Measurements from ENCODE around the gene ERCC6.

The ERCC6 gene

DNA sequence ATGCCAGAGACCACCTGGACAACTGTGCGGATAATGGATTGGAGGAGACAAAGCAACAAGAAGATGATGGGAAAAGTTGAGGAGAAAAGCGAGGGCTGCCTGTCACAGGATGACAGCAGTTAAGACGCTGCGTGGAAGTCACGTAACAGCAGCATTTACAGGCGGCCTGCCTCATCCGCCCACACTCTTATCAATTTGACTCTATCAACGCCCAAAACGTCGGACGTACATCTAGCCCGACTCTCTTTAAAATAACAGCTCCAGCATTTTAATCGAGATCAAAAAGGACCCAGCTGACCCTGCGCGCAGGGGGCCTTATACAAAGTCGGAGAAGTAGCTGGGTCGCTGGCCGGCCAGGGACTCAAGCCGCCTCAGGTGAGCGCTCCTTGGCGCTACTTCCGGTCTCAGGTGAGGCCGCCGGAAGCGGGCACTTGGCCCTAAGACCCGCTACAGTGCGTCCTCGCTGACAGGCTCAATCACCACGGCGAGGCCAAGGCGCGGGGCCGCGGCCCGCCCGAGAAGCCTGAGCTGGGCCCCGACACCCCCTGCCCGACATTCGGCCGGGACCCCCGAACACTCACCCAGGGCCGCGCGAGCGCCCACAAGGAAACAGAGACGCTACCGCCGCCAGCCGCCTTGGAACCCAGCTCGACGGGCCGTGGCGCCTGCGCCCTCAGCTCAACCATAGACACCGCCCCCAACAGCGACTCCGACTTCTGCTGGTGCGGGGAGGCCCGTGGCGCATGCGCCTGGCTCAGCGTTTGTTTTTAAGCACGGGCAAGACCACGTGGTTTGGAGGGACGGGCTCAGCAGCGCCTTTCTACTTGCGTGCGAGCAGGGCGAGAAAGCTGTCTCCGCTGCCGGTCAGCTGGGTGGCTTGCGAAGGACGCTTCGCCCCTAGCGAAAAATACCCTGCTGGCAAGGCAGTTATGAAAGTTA lies at the start of gene ERCC6:
Gene ERCC6, minus strand, starts transcription at position 741 of the 939 bp plus-strand sequence.
- DNase-seq (ENCODE audit: low read depth in 4 of 4, low spot score in 1 of 4) = peak; percentile 87 to 95 (median 92)

DNA sequence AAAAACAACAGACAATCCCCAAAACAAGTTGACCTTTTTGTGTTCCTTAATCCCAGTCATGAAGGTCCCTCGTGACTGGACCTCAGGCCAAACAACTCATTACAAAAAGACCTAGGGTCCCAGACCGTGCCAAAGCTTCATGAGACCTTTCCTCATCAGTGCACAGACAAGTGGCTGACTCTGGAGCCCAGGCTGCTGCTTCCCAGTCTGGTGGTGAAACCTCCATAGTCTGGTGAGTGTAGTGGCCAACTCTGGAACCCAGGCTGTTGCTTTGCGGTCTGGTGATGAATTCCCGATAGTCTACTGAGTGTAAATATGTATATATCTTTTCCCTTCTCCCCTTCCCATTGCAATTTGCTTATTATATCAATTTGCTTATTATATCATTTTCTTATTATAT lies 49.1 kb upstream of the ERCC6 start:
- DNase-seq (ENCODE audit: low read depth in 4 of 4, low spot score in 1 of 4) = no peak

DNA sequence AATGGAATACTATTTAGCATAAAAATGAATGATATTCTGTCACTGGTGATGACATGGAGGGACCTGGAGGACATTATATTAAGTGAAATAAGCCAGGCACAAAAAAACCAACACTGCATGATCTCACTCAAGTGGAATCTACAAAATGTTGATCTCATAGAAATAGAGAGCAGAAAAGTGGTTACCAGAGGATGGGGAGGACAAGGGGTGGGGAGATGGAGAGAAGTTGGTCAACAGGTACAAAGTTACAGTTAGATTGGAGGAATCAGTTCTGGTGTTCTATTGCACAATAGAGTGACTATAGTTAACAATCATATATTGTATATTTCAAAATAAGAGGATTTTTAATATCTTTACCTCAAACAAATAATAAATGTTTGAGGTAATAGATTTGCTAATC lies 46.5 kb upstream of the ERCC6 start:
- DNase-seq (ENCODE audit: low read depth in 4 of 4, low spot score in 1 of 4) = no peak

DNA sequence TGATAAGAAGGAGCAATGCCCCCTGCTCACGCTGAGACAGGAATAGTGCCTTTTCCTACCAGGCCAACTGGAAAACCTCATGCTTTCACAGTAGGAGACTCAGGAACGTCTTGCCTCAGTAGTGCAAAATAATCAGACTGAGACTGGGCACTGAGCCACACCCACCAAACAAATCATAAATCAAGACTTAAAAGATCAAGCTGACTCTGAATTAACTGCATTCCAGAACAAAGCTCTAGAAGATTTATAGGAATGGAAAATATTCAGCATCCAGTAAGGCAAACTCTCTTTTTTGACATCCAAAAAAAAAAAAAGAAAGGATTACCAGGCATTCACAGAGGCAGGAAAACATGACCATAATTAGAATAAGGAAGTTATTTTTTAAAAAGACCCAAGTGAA lies 40.7 kb upstream of the ERCC6 start:
- no peak for DNase-seq (ENCODE audit: low read depth in 4 of 4, low spot score in 1 of 4)

DNA sequence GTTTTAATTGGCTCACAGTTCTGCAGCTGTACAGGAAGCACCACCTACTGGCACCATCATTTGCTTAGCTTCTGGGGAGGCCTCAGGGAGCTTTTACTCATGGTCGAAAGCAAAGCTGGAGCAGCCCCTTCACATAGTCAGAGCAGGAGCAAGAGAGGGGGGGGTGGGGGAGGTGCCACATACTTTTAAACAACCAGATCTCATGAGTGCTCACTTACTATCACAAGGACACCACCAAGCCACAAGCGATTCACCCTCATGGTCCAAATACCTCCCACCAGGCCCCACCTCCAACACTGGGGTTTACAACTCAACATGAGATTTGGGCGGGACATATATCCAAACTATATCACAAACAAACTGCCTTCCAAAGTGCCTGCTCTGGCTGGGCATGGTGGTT lies 39.5 kb upstream of the ERCC6 start:
- no peak for DNase-seq (ENCODE audit: low read depth in 4 of 4, low spot score in 1 of 4)

DNA sequence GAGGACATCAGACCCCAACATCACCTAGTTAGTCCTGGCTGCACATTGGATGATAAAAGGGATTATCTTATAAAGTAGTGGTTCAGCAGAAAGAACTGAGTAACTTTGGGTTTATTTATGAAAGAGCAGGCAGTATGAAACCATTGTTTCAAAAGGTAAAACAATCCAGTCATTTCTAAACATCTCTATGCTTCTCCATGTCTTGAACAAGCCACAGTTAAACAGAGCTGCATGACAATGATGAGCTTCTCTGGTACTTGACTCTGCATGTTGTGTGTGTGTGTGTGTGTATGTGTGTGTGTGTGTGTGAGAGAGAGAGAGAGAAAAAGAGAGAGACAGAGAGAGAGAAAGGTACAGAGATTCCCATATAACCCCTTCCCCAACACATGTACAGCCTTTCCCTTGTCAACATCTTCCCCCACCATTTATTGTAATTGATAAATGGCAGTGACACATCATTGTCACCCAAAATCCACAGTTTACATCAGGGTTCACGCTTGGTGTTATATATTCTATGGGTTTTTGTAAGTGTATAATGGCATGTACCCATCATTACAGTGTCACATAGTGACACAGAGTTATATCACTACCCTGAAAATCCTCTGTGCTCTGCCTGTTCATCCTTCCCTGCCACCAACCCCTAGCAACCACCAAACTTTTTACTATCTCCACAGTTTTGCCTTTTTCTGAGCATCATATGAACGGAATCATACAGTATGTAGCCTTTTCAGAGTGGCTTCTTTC lies 38.4 kb upstream of the ERCC6 start:
- DNase-seq (ENCODE audit: low read depth in 4 of 4, low spot score in 1 of 4) = no peak

DNA sequence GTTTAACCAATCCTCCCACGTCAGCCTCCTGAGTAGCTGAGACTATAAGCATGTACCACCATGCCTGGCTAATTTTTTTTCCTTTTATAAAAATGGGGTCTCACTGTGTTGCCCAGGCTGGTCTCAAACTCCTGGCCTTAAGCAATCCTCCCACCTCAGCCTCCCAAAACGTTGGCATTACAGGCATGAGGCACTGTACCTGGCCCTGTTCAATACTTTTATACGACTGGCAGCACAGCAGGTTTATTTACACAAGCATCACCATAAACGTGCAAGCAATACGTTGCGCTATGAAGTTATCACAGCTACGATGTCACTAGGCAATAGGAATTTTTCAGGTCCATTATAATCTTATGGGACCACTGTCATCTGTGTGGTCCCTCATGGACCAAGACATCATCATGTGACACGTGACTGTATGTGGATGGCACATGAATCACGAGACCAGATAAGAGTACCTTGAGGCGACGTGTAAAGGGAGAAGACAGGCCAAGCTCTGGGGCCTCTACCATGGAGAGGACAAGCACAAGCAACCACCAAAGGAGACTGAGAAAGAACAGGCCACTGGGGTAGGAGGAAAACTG lies 36.7 kb upstream of the ERCC6 start:
- DNase-seq (ENCODE audit: low read depth in 4 of 4, low spot score in 1 of 4) = no peak

DNA sequence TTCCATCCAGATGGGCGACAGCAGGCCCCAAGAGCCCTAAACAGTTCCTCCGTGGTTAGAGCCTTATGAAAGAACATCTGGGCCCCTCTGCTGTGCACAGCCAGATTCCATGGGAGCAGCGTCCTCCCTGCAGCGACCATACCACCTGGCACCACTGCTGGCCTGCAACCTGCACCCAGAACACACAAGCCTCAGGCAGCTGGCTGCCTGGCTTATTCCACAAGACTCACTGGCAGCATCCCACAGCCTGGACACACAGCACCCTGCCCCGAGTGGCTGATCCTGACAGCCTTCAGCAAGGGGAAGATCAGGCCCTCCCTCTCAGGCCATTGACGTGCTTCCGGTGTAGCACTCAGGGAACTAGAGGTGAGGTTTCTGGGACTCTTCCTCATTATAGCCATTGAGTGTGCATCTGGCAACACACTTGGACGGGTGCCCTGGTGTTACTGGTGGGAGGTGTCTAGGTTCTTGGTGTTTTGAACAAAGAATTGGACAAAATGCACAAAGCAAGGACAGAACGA lies 33.7 kb upstream of the ERCC6 start:
- no peak for DNase-seq (ENCODE audit: low read depth in 4 of 4, low spot score in 1 of 4)

DNA sequence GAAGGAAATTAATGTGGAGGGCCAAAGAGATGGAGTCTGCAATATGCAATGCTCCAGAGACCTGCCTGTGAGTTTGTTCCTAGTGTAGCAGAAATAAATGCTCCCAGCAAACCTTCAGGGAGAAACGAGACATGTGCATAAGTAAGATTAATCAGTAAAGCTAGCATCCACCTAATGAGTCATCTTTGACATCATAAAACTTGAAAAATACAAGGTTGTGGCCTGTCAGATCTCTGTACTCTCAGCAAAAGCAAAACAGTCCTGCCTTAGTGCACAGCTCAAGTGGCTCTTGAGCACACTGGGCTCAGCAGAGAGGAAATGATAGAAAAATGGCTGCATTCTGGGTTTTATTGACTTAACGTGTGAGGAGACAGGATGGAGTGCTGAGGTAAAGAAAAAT lies 32.5 kb upstream of the ERCC6 start:
- DNase-seq (ENCODE audit: low read depth in 4 of 4, low spot score in 1 of 4) = no peak

DNA sequence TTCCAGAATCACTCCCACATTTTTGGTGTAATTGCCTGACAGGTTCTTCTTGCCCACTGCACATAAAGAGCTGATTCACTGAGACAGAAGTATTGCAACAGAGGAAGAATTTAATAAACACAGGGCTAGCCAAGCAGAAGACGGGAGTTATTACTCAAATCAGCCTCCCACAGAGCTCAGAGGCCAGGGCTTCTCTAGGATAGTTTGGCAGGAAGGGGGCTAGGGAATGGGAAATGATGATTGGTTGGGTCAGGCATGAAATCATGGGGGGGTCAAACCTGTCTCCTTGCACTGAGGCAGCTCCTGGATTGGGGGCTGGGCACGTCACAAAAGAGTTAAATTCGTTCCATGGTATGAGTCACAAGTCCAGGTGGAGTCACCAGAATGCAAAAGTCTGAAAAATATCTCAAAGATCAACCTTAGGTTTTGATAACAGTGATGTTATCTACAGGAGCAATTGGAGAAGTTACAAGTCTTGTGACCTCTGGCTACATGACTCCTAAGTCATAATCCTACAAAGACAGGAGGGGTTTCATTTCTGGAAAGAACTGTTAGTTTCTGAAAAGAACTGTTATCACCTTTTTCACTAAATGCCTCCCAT lies 30.2 kb upstream of the ERCC6 start:
- no peak for DNase-seq (ENCODE audit: low read depth in 4 of 4, low spot score in 1 of 4)

DNA sequence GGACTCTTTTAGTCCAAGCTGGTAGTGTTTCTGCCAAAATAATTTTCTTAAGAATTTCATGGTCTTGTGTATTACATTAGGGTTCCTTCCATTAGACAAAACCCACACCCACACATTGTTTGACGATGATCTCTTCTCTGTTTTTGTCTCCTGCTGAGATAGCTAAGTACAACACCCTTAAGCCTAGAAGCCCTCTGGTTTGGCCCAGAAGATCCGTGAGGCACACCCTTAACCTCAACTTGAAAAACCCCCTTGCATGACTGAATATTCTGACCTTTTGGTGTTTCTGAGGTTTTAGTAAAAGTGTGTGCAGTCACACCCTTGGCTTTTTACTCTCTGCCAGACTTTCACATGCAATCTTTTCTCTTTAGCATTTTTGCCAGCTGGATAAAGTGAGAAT lies 29.3 kb upstream of the ERCC6 start:
- DNase-seq (ENCODE audit: low read depth in 4 of 4, low spot score in 1 of 4) = no peak

DNA sequence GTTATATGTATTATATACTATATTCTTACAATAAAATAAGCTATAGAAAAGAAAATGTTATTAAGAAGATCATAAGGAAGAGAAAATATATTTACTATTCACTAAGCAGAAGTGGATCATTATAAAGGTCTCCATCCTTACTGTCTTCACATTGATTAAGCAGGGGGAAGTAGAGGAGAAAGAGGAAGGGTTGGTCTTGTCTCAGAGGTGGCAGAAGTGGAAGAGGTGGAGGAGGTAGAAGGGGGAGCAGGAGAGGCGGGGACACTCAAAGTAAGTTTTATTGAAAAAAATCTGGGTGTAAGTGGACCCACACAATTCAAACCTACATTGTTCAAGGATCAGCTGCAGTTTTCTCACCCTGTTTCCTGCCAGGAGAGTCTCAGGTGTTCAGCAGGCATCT lies 28.9 kb upstream of the ERCC6 start:
- DNase-seq (ENCODE audit: low read depth in 4 of 4, low spot score in 1 of 4) = no peak

DNA sequence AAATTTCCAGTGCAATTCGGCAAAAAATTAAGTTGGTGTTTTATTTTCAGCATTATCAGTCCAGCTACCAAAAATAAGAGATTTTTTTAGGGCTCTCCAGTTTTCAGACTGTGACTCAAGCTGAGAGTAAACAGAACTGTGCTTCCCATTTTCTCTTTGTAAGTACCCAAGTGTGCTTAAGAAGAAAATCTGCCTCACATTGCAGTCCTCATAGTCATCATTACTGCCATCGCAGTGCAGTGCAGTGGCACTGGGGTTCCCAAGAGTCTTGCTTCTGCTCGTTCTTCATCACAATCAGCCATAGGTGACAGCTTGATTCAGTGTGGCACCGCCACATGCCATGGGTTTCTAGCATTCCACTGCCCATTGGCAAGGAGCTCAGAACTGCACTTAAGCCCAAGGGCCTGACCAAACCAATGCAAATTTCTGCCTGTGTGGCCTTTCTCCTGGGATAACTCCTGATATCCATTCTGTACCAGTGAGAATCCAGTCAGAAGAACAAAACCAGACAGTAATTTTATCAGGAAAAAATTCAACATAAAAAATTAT lies 25.6 kb upstream of the ERCC6 start:
- DNase-seq (ENCODE audit: low read depth in 4 of 4, low spot score in 1 of 4) = no peak

DNA sequence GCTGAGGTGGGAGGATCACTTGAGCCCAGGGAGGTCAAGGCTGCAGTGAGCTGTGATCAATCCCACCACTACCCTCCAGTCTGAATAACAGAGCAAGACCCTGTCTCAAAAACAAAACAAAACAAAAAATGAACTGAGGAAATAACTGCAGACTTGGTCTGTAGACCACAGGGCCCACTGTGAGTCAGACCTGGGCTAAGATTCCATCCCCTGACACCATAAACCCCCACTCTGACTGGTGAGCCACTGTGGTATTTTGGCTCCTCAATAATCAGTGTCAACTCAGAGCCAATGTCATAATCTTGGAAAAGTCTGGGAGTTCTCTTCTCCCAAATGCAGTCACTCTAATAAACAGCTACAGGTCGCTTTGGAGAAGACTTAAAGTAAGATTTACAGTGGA lies 24.0 kb upstream of the ERCC6 start:
- no peak for DNase-seq (ENCODE audit: low read depth in 4 of 4, low spot score in 1 of 4)

DNA sequence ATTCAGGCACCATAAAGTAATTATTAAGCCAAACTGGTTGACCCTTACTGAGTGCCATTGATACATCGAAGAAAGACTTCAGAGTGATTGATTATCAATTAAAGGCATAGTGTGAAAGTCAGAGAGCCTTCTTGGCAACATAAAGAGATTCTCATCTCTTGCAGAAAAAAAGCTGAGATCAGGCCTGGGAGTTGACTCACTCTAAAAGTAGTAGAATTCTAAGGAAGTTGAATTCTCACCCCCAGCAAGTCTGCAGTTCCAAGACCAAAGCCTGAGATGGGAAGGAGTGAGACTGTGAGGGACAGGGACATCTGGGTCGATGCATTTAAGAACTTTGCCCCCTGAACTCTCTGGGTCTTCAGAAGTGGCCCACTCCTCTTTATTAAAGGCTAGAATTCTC lies 21.6 kb upstream of the ERCC6 start:
- DNase-seq (ENCODE audit: low read depth in 4 of 4, low spot score in 1 of 4) = no peak

DNA sequence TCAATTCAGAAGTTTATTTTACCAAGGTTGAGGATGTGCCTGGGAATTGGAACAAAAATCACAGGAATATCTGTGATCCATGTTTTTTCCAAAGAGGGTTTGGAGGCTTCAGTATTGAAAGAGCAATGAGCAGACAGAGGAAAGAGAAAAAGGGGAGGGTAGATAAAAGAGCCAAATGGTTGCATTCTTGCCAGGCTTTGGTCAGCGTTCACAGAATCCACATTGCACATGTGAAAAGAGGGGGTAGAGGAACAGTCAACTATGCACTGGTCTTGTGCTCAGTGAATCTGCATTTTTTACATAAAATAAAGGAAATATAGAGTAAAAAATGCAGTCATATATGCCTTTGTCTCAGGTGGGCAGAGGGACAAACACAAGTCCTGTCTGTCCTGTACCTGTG lies 20.6 kb upstream of the ERCC6 start:
- DNase-seq (ENCODE audit: low read depth in 4 of 4, low spot score in 1 of 4) = no peak

DNA sequence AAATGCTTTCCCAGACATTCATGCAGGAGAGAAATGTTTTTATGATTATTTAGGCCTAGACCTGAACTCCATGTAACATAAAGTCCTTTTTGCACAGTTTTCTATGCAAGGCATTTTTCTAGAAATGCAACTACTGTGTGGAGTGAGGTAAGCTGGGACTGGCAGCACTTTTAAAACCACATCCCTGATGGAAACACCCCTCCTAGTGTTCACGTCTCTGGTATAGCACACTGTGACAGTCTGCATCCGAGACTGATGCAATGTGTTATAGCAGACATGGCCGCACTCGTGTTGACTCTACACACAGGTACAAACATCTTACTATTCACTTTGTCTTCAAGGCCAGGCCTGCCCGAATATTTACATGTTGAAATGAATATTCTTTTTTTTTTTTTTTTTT lies 19.3 kb upstream of the ERCC6 start:
- DNase-seq (ENCODE audit: low read depth in 4 of 4, low spot score in 1 of 4) = no peak

DNA sequence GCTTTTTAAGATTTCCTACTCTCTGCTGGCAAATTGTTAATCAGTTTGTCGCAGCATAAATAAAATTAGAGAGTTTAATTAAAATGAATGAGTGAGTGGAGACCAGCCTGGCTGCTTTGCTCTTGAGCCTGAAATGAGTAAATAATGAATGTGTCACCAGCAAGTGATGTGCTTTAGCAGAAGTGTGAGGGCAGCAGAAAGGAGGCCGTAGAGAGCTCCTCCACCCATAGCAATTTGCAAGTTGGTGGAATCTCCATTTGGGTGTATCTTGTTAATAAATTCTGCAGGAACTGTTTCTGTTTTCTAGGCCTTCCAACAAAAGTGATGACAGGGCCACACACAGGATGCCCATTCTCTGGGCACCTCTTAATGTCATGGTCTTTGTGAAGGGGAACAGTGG lies 18.8 kb upstream of the ERCC6 start:
- no peak for DNase-seq (ENCODE audit: low read depth in 4 of 4, low spot score in 1 of 4)

DNA sequence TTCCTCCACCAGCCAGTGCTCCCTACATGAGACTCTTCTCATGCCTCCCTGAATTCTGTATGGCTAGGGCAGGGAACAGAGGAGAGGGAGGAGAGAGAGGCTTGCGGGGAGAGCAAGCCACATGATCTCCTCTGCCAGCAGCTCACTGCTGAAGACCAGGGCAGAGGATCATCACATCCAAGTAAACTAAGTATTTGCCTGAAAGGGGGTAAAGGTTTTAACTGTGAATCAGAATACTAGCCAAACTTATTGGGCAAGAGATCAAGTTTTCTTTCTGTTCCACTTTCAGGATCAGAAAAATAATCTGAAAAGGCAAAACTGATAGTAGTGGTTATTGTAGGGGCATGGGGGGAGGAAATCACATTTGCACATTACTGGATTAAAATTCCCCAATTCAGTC lies 17.8 kb upstream of the ERCC6 start:
- DNase-seq (ENCODE audit: low read depth in 4 of 4, low spot score in 1 of 4) = no peak

DNA sequence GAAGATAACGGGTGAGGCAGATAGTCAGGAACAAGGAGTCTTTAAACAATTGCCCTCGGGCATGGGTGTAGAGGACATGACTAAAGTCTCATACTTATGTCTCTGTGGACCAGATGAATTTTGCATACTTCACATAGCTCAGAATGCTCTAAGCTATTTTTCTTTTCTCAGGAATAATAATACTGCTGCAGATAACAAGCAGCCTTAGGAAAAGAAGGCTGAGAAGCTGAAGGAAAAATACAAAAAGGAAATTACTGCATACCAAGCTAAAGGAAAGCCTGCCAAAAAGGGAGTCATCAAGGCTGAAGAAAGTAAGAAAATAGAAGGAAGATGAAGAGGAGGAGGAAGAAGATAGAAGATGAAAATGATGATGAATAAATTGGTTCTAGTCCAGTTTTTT lies 13.4 kb upstream of the ERCC6 start:
- no peak for DNase-seq (ENCODE audit: low read depth in 4 of 4, low spot score in 1 of 4)

DNA sequence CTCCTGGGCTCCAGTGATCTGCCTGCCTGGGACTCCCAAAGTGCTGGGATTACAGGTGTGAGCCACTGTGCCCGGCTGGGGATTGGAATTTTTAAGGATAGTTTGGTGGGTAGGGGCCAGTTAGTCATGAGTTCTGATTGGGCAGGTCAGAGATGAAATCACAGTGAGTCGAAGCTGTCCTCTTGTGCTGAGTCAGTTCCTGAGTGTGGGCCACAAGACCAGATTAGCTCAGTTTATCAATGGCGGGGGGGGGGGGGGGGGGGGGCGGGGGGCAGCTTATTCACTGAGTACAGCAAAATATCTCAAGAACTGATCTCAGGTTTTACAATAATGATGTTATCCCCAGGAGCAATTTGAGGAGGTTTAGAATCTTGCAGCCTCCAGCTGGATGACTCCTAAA lies 11.6 kb upstream of the ERCC6 start:
- no peak for DNase-seq (ENCODE audit: low read depth in 4 of 4, low spot score in 1 of 4)
